ENCODE data around the gene TEKT3.

Gene TEKT3

DNA sequence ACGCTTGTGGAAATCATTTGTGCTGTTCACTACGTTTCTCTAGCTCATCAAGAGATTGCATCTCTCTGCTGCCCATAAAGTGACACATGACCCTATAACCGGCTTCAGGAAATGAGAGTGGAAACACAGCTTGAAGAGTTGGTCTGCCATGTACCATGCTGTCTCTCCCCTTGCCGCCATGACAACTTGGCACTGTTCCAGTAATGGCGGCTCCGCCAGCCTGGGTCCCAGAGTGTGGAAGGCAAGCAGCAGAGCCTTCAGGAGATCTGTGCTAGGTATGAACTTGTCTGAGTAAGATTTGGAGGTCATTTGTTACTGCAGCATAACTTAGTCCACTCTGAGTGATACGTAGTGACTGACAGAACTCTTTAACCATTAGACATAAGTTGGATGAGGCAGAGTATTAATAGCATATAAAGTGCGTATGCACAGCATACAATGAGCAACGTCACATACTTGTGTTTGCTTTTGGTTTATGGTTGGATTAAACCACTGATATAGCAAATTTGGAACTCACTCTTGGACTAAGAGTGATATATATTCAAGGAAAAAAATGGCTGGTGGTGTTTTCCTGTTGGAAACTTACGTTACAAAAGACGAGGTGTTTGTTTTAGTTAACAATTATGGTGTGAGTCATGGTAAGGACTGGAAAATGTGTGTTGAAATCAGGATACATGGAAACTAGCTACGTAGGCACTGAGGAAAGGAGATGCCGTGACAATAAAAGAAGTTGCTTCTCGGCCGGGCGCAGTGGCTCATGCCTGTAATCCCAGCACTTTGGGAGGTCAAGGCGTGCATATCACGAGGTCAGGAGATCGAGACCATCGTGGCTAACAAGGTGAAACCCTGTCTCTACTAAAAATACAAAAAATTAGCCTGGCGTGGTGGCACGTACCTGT, 51.9 kb downstream of the TEKT3 start:
- DNase-seq = no peak

DNA sequence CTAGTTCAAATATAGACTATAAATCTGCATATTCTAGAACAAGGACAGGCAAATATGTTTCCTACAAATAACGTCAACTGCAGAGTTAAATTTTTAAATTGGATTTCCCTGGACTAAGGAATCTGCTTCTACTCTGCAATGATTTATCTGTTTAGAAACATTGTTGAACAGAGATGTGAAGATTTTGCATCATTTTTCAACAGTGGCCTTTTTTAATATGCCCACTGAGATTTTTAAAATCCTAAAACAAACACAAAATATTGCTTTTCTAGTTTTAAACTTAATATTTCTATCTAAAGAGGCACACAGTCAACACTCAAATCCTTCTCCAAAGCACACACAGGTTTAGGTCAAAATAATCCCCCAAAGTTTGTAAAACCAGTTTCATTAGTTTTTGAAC, 52.5 kb downstream of the TEKT3 start:
- DNase-seq = no peak

DNA sequence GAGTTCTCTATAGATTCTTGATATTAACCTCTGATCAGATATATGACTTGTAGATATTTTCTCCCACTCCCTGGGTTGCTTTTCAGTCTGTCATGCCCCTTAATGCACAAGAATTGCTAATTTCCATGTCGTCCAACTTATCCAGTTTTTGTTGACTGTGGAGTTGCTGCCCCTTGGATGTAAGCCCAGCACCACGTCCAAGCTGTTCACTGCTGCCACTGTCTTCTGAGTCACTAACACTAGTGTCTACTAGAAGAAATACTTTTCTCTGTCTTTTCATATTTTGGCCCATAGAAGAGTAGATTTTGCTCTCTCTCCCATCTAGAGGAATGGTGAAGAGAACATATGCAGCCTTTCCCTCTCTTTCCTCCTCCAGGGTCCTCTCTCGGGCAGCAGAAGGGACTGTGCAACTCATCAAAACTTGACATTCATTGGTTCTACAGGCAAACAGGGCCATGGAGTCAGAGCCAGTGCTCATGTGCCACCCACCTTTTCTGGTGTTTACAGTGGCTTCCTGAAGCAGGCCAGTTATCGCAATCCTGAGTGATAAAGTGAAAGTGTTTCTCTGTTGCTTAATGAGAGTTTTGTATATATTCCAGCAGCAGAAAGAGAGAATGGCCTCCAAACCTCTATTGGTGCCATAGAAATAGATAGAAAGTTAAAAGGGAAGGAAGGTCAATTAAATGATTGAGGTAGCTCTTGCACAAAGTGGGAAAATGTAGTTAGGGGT, 53.7 kb downstream of the TEKT3 start:
- DNase-seq = no peak

DNA sequence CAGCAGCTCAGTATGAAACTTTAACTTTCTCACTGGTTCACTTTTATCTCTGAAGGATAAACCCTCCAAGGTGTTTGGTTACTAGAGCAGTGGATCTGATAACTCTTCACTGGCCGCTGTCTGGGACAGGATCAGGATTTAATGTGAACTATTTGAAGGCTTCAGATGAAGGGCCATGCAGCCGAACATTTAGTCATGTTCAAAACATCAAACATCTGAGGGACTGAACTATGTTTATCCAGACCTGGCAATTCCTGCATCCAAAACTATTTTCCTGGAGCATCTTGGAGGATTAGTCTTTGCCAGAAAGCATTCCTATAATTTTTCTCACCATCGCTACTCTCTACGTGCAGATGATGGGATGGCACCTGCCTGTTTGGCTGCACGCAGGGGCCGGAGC, 55.9 kb downstream of the TEKT3 start:
- no peak for DNase-seq

DNA sequence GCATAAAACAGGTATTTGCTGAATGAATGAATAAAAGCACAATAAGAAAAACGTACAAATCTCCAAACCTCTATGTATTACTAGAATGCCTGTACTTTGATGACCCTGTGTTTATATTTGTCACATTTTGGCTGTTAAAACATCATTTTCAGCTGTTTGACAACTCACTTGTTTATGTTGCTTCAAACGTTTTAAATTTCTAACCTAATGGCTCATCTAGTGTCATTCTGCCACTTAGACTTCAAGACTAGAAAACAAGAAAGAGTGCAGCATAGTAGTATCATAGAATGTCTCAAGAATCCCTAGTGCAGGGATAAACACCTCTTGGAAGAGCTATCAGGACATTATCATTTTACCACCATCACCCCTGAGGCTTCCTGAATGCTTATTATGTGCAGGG, 56.9 kb downstream of the TEKT3 start:
- DNase-seq = no peak

DNA sequence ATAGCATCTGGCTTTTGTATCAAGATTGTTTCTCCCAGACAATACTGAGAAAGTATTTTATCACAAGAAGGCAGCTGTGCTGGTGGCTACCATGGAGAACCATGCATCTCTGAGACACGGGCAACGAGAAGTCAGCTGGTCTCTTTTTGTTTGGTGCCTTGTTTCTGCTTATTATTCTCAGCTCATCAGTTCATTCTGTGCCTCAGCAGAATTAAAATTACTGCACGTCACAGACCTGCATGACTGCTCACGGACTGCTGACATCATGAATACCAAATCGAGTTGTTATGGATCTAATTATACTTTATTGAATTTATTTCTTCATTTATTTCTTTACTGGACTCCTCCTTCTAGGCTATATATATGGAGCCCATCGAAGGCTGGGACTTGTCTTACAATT, 57.3 kb downstream of the TEKT3 start:
- DNase-seq = no peak

DNA sequence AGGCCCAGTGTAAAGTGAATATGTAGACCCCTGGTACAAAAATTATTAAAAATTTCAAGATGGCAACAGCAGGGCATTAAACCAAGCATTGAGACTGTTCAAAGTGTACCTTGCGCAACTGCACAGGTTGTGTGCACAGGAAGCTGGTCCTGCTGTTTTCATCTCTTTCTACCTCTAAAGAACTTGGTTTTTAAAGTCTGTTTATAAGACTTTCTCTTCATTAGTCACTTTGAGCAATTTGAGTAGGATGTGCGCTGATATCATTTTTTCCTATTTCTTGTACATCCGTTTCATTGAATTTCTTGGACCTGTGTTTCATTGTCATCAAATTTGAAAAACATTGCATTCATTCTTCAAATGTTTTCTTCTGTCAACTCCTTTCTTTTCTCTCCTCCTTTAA, 59.5 kb downstream of the TEKT3 start:
- DNase-seq = no peak

DNA sequence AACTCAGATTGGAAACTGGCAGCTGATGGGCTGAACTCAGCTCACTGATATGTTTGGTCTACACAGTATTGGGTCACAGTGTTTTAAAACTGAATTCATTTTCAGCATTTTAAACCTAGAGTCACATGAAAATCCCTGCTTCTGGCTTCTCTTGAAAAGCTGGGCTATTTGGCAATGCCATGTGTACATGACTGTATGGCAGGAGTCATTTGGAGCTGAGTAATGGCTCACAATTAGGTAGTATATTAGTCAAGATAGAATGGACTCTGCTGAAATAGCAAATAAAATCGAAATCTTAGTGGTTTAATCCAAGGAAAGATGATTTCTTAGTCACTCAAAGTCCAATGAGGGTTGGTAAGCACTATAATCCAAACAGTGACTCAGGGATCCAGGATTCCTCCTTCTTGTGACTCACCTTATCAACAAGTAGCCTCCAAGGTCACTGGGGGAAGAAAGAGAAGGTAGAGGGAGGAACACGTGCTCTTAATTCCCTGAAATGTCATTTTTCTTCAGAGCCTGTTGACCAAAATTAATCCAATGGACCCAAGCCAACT, 62.4 kb downstream of the TEKT3 start:
- no peak for DNase-seq

DNA sequence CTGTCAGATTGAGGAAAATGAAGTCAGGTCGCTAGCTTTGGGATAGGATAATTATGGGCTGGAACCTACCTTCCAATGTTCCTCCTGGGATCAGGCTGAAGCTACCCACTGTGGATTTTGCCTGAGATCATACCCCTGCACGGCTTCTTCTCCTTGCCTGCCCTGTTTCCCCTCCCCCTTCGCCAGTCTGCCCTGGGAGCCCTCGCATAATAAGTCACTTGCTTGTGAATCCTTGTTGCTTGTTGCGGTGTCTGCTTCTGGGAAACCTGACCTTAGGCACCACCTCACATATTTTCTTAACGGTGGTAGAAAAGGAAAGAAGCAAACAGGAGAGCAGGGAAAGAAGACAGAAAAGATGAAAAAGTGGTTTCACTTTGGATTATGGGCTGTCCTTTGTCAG, 63.0 kb downstream of the TEKT3 start:
- no peak for DNase-seq

DNA sequence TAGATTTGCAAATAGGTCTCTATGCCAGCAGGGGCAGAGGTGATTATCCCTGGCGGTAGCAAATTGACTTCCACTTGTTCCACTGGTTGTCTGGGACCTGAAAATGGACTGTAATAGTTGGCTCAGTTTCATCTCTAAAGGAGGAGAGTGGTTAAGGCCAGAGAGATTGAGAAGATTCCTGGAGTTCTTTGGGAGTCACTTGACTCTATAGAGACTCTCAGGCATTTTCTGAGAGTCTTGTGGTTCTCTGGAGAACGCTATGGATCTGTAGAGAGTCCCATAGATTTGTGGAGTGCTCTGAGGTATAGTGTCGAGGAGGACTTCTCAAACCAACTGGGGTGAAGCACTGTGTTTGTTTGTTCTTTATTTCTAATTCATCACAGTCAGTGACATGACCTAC, 67.4 kb downstream of the TEKT3 start:
- DNase-seq = no peak

DNA sequence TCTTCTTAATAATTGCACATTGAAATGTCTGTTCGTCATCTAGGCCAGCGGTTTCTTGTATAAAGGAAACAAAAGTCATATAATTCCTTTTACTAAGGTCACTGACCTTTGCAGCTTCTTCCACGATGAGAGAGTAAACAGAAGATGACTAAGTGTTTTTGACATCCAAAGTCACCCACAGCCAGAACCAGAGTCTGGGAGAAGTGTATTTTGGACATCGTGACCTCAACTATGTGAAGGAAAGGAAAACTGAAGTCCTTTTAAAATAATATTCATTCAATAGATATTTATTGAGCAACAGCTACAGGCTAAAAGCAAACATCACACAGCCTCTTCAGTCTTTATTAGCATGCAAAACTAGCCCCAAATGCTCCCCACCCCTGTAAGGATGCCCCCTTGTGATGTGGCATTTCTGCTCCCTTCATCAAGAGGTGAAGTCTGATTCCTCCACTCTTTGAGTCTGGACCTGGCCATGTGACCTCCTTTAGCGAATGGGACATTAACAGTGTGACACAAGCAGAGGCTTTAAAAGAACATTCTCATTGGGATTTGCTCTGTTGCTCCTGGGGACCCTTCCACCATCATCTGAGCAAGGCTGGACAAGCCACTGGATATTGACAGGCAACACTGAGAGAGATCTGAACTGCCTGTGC, 68.1 kb downstream of the TEKT3 start:
- no peak for DNase-seq

DNA sequence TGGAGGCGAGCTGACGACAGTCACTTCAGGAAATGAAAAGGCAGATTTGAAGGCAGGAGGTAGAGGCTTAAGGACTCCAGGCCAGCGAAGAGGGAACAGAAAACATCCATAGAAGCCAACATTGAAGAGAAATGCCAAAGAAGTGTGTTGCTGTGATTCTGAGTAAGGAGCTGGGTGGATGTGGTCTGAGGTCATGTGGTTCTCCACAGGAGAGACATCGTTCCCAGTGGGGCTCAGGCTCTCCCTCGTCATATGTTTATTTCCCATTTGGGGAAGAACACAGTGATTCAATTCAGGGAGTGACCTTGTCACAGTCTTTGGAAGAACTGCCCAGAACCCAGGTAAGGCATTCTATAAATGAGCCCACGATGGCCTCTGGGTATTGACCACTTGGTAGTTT, 69.7 kb downstream of the TEKT3 start:
- DNase-seq = no peak

DNA sequence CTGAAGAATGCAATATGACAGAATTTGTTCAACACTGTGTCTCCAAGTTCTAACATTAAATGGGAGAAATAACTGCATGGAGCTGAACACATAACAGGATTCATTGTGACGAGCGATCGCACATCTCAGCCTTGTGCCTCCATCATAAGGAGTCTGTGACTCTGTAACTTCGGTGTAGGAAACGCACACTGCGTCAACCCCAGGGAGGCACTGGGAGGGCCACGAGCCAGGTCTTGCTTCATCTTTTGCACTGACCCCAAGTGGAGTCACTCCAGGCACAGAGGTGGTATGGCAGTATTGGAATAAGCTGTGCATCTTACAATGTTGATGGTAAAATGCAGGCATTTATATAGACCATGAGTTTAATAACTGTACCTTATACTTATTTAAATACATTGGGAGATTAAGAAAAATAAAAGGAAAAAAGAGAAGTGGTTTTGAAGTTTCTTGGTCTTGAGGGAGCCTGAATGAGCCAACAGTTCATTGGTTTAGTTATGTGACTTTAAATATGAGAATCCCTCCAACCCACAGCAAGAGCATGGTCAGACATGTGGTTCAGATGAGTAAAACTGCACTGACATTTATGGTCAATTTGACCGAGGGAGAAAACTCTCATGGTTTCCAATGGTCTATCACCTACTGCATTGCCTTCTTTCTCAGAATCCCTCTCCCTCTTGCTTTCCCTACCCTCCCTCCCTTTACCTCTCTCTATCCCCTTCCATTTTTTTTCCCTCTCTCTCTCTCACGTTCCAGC, 70.6 kb downstream of the TEKT3 start:
- no peak for DNase-seq

DNA sequence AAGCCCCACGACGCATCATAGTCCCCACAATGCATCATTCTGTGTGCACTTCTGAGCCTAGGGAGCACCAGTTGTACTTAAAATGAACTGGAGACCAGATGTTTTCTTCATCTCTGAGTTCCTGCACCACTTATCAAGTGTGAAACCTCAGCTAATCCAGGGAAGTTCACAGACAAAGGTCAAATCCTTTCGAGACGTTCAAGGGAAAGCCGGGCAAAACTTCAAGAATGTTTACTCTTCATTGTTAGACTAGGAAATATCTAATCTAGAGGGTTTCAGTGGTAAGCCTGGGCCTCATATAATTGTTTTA, 71.7 kb downstream of the TEKT3 start:
- no peak for DNase-seq

DNA sequence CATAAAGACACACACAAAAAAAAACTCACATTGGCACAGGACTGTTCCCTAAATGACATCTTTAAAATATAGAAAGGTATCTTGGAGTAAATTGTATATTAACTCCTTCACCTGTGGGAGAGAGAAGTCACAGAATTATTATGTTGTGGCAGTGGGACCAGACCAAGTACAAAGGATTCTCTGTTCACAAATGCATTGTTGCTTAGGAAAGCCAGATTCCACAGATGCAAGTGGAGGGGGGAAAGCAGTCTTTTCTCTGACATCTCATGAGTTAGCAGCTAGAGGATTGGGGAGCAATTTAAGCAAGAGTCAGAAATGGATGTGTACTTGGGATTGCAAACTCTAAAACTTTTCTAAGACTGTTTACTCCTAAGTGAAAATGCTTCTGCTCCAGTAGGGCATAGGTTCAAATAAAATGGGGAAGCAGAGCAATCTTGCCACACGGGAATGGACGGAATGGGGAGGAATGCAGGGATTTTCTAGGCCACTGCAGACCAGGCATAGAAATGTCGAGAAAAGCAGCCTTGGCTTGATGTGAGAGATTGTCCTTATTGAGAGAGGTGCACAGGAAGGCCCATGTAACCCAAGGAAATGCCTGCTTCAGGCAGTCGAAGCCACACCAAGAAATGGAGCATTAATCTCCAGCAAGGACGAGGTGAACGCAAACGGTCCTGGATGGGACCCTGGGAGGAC, 72.2 kb downstream of the TEKT3 start:
- DNase-seq = no peak

DNA sequence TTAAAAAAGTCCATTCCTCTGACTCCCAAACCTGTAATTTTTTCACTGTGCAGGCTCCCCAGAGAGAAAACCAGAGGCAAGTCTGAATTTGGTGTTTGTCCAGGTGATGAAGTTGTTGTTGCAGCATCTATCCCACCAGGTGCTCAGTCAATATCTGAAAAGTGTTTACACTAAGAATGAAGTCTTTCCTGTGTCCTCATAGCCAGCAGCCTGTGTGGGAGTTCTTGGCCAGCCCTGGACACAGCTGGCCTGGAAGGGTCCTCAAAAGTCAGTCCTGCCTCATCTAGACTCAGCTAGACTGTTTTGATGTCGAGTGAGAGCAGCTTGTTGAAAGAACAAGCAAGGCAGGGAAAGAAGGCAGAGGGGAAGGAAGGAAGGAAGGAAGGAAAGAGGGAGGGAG, 72.9 kb downstream of the TEKT3 start:
- DNase-seq = no peak

DNA sequence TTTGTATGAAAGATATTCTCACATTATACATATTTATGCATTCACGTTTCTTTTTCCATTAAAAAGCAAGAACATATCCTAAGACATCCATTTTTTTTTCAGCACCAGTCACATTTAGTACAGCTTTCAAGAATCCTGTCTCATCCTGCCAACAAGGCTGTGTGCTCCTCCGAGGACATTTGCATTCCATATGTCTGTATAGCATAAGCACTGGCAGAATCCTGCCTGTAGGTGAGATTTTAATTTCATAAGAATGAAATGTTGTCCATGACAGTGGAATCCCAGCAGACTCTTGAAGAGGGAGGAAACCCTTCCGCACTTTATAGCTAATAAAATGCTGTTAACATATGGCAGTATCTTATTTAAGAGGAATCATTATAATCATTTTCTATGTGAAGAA, 73.4 kb downstream of the TEKT3 start:
- no peak for DNase-seq

DNA sequence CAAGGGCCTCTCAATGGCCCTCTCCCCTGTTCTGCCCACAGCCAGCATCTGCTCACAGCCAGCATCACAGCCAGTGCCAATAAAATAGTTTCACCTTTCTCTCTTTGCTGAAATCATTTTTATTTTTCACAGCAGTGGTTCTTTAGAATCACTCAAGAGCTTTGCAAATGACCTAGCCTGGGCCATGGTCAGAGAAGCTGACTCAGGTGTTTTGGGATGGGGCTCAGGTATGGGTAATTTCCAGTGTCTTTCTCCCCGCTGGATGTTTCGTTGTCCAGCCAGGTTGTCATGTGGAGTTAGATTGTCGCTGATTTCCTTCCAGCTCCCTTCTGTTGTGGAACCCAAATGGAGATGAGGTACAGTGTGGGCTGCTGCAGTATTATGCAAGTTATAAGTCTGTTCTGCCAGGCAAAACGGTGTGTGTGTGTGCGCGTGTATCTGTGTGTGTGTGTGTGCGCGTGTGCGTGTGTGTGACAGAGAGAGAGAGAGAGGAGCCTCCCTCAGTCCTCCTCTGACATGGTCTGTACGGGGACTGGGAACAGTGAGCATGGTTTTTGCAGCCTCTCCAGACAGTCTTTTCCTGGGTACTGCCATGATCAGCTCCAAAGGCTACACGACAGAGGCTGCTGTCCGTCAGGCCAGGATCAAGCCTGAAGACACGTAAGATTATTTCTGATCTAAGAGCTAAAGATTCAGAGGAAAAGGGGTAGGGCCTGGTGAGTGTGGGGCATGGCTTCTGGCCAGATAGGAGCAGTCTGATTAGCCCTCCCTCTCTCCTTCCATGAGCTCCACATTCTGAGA, 74.9 kb downstream of the TEKT3 start:
- no peak for DNase-seq

DNA sequence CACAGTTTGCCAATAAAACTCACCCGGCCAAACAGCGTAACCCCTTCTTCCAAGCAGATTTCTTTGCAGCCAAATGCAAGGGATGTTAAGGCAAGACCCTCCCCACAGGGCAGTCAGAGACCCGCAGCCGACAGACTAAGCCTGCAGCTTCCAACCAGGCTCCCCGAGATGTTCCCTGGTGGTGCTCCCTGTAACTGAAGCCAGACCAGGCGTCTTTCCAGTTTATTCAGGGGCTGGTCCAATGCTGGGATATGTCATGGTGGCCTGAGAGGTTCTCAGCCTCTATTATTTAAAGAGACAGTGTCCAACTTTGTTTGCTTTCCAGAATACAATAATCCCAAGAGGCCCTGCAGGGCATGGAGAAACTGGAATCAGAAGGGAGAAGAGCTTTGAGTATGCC, 76.3 kb downstream of the TEKT3 start, which contains the start of gene PMP22:
Gene PMP22, minus strand, starts transcription at position 196 of the 400 bp plus-strand sequence. CDS start 4,599 bp downstream, outside the sequence.
- no peak for DNase-seq

DNA sequence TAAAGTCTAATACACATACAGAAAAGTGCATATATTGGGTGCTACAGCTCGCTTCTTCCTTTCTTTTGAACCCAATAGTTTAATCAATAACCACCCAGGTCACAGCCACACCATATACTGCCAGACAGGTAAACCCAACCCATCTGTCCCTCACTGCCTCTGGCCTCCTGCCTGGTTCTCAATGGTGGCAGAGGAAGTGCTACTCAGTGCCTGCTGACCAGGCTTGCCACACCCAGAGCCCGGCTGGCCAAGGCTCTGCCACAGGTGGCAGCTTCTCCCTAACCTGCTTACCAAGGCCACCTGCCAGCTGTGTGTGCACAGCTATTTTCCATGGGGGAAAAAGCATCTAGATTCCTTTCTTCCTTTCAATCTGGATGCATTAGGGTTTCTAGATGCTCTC, 76.9 kb downstream of the TEKT3 start:
- DNase-seq = no peak

DNA sequence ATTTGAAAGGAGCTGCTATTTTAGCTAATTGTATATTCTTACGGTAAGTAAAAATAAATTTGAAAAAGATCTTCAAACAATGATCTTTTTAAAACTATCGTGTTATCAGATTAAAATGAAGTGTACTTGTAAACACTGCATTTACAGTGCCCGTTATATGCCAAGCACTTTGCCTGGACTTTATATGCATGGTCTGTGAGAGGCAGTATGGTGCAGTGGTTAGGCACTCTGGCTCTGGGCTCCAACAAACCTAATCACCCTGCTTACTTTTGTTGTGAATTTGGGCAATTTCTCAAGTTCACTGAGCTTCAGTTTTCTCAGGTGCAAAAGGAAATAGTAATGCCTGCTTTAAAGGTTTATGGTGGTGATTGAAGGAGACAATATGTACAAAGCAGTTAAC, 77.7 kb downstream of the TEKT3 start:
- no peak for DNase-seq

DNA sequence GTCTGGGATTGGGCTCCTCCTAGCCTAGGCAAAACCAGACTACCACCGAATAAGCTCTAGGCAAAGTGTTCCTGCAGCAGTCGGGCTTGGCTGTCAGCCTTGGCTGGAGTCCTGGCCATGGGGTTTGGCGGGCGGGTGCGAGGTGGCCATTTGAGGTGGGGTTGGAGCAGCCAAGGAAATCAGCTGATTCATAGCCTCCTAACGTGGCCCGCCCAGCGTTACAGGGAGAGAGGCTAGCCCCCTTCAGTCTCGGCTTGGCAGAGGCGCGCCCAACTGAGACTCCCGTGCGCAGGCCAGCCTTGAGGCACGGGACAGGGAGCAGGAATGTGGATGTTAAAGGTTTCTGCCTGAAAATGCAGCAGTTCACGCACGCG, 78.2 kb downstream of the TEKT3 start:
- DNase-seq = no peak
